Measurements from ENCODE around the gene L3MBTL2. TPM values are rescaled to one million over a fixed set of nuclear protein-coding genes. Genes with fewer than 3 reads are reported as not detected.

Gene L3MBTL2
- total and polyA plus RNA-seq, 9 of the 15 experiments (the other 6 are each of a cell fraction or from before 2014, with no cell fraction given) = 10.3 to 23.1 (median 18.6) TPM

- TF ChIP-seq SIX5 (IDR thresholded peaks at IDR 0.05; ENCODE audit: borderline replicate concordance in 1 of 2, insufficient read depth in 1 of 2, low read depth in 1 of 2, low read length in 2 of 2) = no peak
Measured at GRCh38 chr22:41184679-41185078, 20.4 kb upstream of the L3MBTL2 start (continued).

DNA sequence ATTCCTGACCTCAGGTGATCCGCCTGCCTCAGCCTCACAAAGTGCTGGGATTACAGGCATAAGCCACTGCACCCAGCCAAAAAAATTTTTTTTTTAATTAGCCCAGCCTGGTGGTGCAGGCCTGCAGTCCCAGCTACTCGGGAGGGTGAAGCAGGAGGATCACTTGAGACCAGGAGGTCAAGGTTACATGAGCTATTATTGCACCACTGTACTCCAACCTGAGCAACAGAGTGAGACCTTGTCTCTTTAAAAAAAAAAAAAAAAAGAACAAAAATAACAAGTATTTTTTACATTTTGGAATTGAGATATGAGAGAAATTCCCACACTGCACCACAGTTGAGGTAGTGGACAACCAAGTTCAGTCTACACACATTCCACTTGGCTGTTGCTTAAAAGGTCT lies 13.6 kb upstream of the L3MBTL2 start:
- intact Hi-C loops (cut with micrococcal nuclease) = no loop called here
- in situ Hi-C loops (cut with MboI) = no loop called here
- H3K4me2 ChIP-seq (ENCODE audit: insufficient read depth, low read length) = no peak overlapping the region
- H4K20me1 ChIP-seq (replicated peaks; ENCODE audit: control insufficient read depth, insufficient read depth, low read length) = no peaks in the 10 kb centered on the region
- H3K4me1 ChIP-seq (replicated peaks in 1 of 2; ENCODE audit: control insufficient read depth in 2 of 2, insufficient read depth in 2 of 2, low read length in 2 of 2) = peaks cover 0 to 2% of the 10 kb centered on the region in 2 experiments; a peak in 1 of 5 replicates
- no peaks in the 10 kb centered on the region for H3K9me3 ChIP-seq (replicated peaks; ENCODE audit: control insufficient read depth, insufficient read depth, low read depth, low read length)
- no peaks in the 10 kb centered on the region for H3K79me2 ChIP-seq (ENCODE audit: control insufficient read depth, insufficient read depth, low read length)
- H3K36me3 ChIP-seq (ENCODE audit: control insufficient read depth, insufficient read depth, low read length) = no peaks in the 10 kb centered on the region
- no peak overlapping the region for H3K4me3 ChIP-seq
- H2AFZ ChIP-seq (ENCODE audit: low read depth, low read length) = no peak overlapping the region
- BruUV-seq (replicated peaks) = no TSS peak
- H3K9me1 ChIP-seq (ENCODE audit: control insufficient read depth, insufficient read depth, low read length) = no peaks in the 10 kb centered on the region
- ATAC-seq (no peak), DNase-seq (ENCODE audit: extremely low read depth in 1 of 4, low spot score in 3 of 4) (no peak), FAIRE-seq (no peak)
- ChIA-PET CTCF (ENCODE audit: low intra/inter-chr PET ratio) (no interaction called here), POLR2A (interaction anchor here (0.6 kb wide), 2 partner anchors 15 to 66 kb away, joined by 3 to 4 read pairs; no protein-coding TSS in a partner anchor)
- WGBS (ENCODE audit: insufficient coverage, low coverage, missing lambda C conversion rate) = 79% methylated on average over 1 of the region's 2 CpGs
- H3K9ac ChIP-seq (ENCODE audit: insufficient read depth in 1 of 2, low read depth in 2 of 2, low read length in 2 of 2) = no peak overlapping the region
- no peak overlapping the region for H3K27ac ChIP-seq (ENCODE audit: extremely low read depth, low read depth, low read length)
- no peaks in the 10 kb centered on the region for H3K27me3 ChIP-seq (ENCODE audit: control insufficient read depth in 2 of 2, insufficient read depth in 2 of 2, low read length in 2 of 2)
- TF ChIP-seq ZNF639 (CRISPR knock-in tag; conservative IDR thresholded peaks at IDR 0.05 in 1 of 2, IDR thresholded peaks at IDR 0.05 in 1 of 2) = no peak
- no peak for TF ChIP-seq MIER1 (IDR thresholded peaks at IDR 0.05; ENCODE audit: low read depth)
- no peak for TF ChIP-seq TOE1 (IDR thresholded peaks at IDR 0.05; ENCODE audit: borderline replicate concordance)
- no peak for TF ChIP-seq TOE1 (CRISPR knock-in tag; IDR thresholded peaks at IDR 0.05; ENCODE audit: borderline replicate concordance, low read depth)
- TF ChIP-seq NFXL1 (CRISPR knock-in tag; IDR thresholded peaks at IDR 0.05) = no peak
- TF ChIP-seq ETV1 (tag; conservative IDR thresholded peaks at IDR 0.05; ENCODE audit: low read depth) = no peak
- TF ChIP-seq ZBTB17 (CRISPR knock-in tag; IDR thresholded peaks at IDR 0.05) = no peak
- TF ChIP-seq HDAC6 (IDR thresholded peaks at IDR 0.05; ENCODE audit: low read depth, low read length) = no peak
- TF ChIP-seq ZNF778 (CRISPR knock-in tag; IDR thresholded peaks at IDR 0.05) = no peak
- TF ChIP-seq ZNF277 (CRISPR knock-in tag; IDR thresholded peaks at IDR 0.05; ENCODE audit: borderline replicate concordance) = no peak
- TF ChIP-seq ESRRB (CRISPR knock-in tag; IDR thresholded peaks at IDR 0.05; ENCODE audit: borderline replicate concordance) = no peak
- no peak for TF ChIP-seq ARHGAP35 (IDR thresholded peaks at IDR 0.05; ENCODE audit: partially characterized antibody)
- no peak for TF ChIP-seq MYC (IDR thresholded peaks at IDR 0.05; ENCODE audit: low read depth, low read length)
- TF ChIP-seq MYC (CRISPR knock-in tag; IDR thresholded peaks at IDR 0.05; ENCODE audit: borderline replicate concordance, low read depth) = no peak
- no peak for TF ChIP-seq SAFB2 (IDR thresholded peaks at IDR 0.05; ENCODE audit: borderline replicate concordance, low read depth, low read length, severe bottlenecking)
- no peak for TF ChIP-seq RAD51 (IDR thresholded peaks at IDR 0.05; ENCODE audit: borderline replicate concordance, low read depth)
- no peak for TF ChIP-seq ZFPM2 (CRISPR knock-in tag; IDR thresholded peaks at IDR 0.05)
- no peak for TF ChIP-seq ZNF253 (CRISPR knock-in tag; conservative IDR thresholded peaks at IDR 0.05)
- TF ChIP-seq PRPF4 (IDR thresholded peaks at IDR 0.05; ENCODE audit: insufficient read depth, low read depth, low read length, poor library complexity, severe bottlenecking) = no peak

Measured in K562 (cell line).